Loucy (cell line): ENCODE measurements around the gene BPIFB1.

ENCODE experiments used
- H2AFZ ChIP-seq: fragments of 200-600 bp; sonication (generic); 2 replicates; pipeline ENCODE4 v1.6.0; 2016; ENCODE audit warnings: antibody characterized with exemption, mild to moderate bottlenecking, low read length, moderate library complexity
- H3F3A ChIP-seq: fragments of 200-600 bp; 2 replicates; pipeline ENCODE4 v1.6.0; 2016; ENCODE audit warnings: antibody characterized with exemption, low read depth, mild to moderate bottlenecking
- H3K27me3 ChIP-seq: fragments of 200-600 bp; sonication (generic); 2 replicates; pipeline ENCODE4 v1.6.1; 2014; ENCODE audit warnings: low read length, mild to moderate bottlenecking; ENCODE audit not compliant: insufficient read depth, poor library complexity, severe bottlenecking
- H3K36me3 ChIP-seq: fragments of 200-600 bp; sonication (generic); 2 replicates; pipeline ENCODE4 v1.6.1; 2016; ENCODE audit warnings: low read length; ENCODE audit not compliant: insufficient read depth
- H3K4me1 ChIP-seq: fragments of 200-600 bp; sonication (generic); 2 replicates; pipeline ENCODE4 v1.5.1; 2014; ENCODE audit warnings: low read length, mild to moderate bottlenecking; ENCODE audit not compliant: insufficient read depth, poor library complexity, severe bottlenecking
- H3K4me2 ChIP-seq: fragments of 200-600 bp; sonication (generic); 2 replicates; pipeline ENCODE4 v1.6.0; 2014; ENCODE audit warnings: antibody characterized with exemption, low read length, low read depth, mild to moderate bottlenecking; ENCODE audit not compliant: poor library complexity, severe bottlenecking
- H3K4me3 ChIP-seq: fragments of 200-600 bp; sonication (generic); 2 replicates; pipeline ENCODE4 v1.5.1; 2014; ENCODE audit warnings: low read length, mild to moderate bottlenecking, mixed read lengths; ENCODE audit not compliant: poor library complexity, severe bottlenecking
- H3K79me2 ChIP-seq: fragments of 200-600 bp; sonication (generic); 2 replicates; pipeline ENCODE4 v1.6.1; 2014; ENCODE audit warnings: low read length; ENCODE audit not compliant: insufficient read depth
- H3K9ac ChIP-seq: fragments of 200-600 bp; sonication (generic); 2 replicates; pipeline ENCODE4 v1.6.0; 2014; ENCODE audit warnings: mild to moderate bottlenecking, low read depth, low read length, moderate library complexity; ENCODE audit not compliant: poor library complexity, severe bottlenecking
- H3K9me2 ChIP-seq: fragments of 200-600 bp; sonication (generic); replicated peaks from 2 replicates; pipeline ENCODE4 v1.6.1; 2016; ENCODE audit warnings: low read depth, low read length, mixed read lengths
- H3K9me3 ChIP-seq: fragments of 200-600 bp; sonication (generic); 2 replicates; pipeline ENCODE4 v1.6.1; 2014; ENCODE audit warnings: mild to moderate bottlenecking, antibody characterized with exemption, low read length, low read depth; ENCODE audit not compliant: insufficient read depth
- H4K20me1 ChIP-seq: fragments of 200-600 bp; sonication (generic); 2 replicates; pipeline ENCODE4 v1.6.0; 2014; ENCODE audit warnings: antibody characterized with exemption, low read length, mild to moderate bottlenecking; ENCODE audit not compliant: insufficient read depth, poor library complexity, severe bottlenecking
- EZH2phosphoT487 ChIP-seq: fragments of 200-600 bp; IDR thresholded peaks from 2 replicates; pipeline ENCODE4 v1.6.1; 2018; ENCODE audit warnings: antibody characterized with exemption, mild to moderate bottlenecking, moderate library complexity, borderline replicate concordance
- TF ChIP-seq, protein P1 (sequence below): fragments of 200-600 bp; sonication (generic); conservative IDR thresholded peaks from 2 replicates; pipeline ENCODE4 v1.5.1; 2014; ENCODE audit warnings: mild to moderate bottlenecking, antibody characterized with exemption, low read length

BPIFB1 gene

GRCh38 chr20:33325350-33325749 lies 42.3 kb downstream of the BPIFB1 start:
- no peak overlapping the region for H2AFZ ChIP-seq
- H3F3A ChIP-seq, result no peaks in the 10 kb centered on the region
- H4K20me1 ChIP-seq, result no peaks in the 10 kb centered on the region
- TF ChIP-seq, protein P1, sequence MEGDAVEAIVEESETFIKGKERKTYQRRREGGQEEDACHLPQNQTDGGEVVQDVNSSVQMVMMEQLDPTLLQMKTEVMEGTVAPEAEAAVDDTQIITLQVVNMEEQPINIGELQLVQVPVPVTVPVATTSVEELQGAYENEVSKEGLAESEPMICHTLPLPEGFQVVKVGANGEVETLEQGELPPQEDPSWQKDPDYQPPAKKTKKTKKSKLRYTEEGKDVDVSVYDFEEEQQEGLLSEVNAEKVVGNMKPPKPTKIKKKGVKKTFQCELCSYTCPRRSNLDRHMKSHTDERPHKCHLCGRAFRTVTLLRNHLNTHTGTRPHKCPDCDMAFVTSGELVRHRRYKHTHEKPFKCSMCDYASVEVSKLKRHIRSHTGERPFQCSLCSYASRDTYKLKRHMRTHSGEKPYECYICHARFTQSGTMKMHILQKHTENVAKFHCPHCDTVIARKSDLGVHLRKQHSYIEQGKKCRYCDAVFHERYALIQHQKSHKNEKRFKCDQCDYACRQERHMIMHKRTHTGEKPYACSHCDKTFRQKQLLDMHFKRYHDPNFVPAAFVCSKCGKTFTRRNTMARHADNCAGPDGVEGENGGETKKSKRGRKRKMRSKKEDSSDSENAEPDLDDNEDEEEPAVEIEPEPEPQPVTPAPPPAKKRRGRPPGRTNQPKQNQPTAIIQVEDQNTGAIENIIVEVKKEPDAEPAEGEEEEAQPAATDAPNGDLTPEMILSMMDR, result no peak
- TF ChIP-seq EZH2phosphoT487, result no peak
- H3K4me1 ChIP-seq, result no peaks in the 10 kb centered on the region
- H3K79me2 ChIP-seq, result no peaks in the 10 kb centered on the region
- H3K36me3 ChIP-seq, result no peaks in the 10 kb centered on the region
- no peaks in the 10 kb centered on the region for H3K9me3 ChIP-seq
- H3K4me2 ChIP-seq, result no peak overlapping the region
- no peaks in the 10 kb centered on the region for H3K27me3 ChIP-seq
- H3K9ac ChIP-seq, result no peak overlapping the region
- no peaks in the 10 kb centered on the region for H3K9me2 ChIP-seq
- no peak overlapping the region for H3K4me3 ChIP-seq

- H3K36me3 ChIP-seq, result no peaks in the 10 kb centered on the region
- no peaks in the 10 kb centered on the region for H3K9me2 ChIP-seq
- no peak overlapping the region for H3K4me2 ChIP-seq
- H3K4me1 ChIP-seq, result no peaks in the 10 kb centered on the region
- TF ChIP-seq, protein P1, result no peak
- no peak for TF ChIP-seq EZH2phosphoT487
- H3K9me3 ChIP-seq, result no peaks in the 10 kb centered on the region
- H3K79me2 ChIP-seq, result no peaks in the 10 kb centered on the region
- no peak overlapping the region for H2AFZ ChIP-seq
- H3K4me3 ChIP-seq, result no peak overlapping the region
- no peaks in the 10 kb centered on the region for H4K20me1 ChIP-seq
- no peak overlapping the region for H3K9ac ChIP-seq
- no peaks in the 10 kb centered on the region for H3K27me3 ChIP-seq
- no peaks in the 10 kb centered on the region for H3F3A ChIP-seq
These were observed 45.4 kb downstream of the BPIFB1 start for GRCh38 chr20:33328157-33329137.

- H2AFZ ChIP-seq, result no peak overlapping the region
- H3K79me2 ChIP-seq, result no peaks in the 10 kb centered on the region
- no peaks in the 10 kb centered on the region for H4K20me1 ChIP-seq
- H3K36me3 ChIP-seq, result no peaks in the 10 kb centered on the region
- no peak overlapping the region for H3K9ac ChIP-seq
- no peaks in the 10 kb centered on the region for H3K4me1 ChIP-seq
- no peaks in the 10 kb centered on the region for H3K9me2 ChIP-seq
- TF ChIP-seq EZH2phosphoT487, result no peak
- TF ChIP-seq, protein P1, result no peak
- H3K4me2 ChIP-seq, result no peak overlapping the region
- H3K4me3 ChIP-seq, result no peak overlapping the region
- no peaks in the 10 kb centered on the region for H3K9me3 ChIP-seq
- H3F3A ChIP-seq, result no peaks in the 10 kb centered on the region
- H3K27me3 ChIP-seq, result no peaks in the 10 kb centered on the region
These were observed 50.0 kb downstream of the BPIFB1 start for GRCh38 chr20:33332905-33333456.
